ENCODE measurements around the gene TMEM131L.

- TF ChIP-seq CTCF (IDR thresholded peaks at IDR 0.05) (no peak), POLR2A (IDR thresholded peaks at IDR 0.05) (no peak), EP300 (IDR thresholded peaks at IDR 0.05) (no peak), POLR2AphosphoS5 (IDR thresholded peaks at IDR 0.05) (no peak)
Measured at GRCh38 chr4:153465140-153465539, 1.0 kb upstream of the TMEM131L start.
